NCI-H146 treated with DMSO at 0.1 percent for 48 hours (cell line): Measurements from ENCODE around the gene EPHA3.

ENCODE experiments used
- DNase-seq: peaks from one replicate; lab custom pipeline; 2025; ENCODE audit not compliant: unreplicated experiment; lab: John Stamatoyannopoulos, UW

The EPHA3 gene

GRCh38 chr3:89227218-89227617 lies 119.8 kb downstream of the EPHA3 start:
- DNase-seq: no peak

- DNase-seq: no peak
Measured at GRCh38 chr3:89227634-89228033, 120.2 kb downstream of the EPHA3 start.

GRCh38 chr3:89232155-89232554 lies 124.7 kb downstream of the EPHA3 start:
- no peak for DNase-seq

- DNase-seq: no peak
Measured at GRCh38 chr3:89234620-89235019, 127.2 kb downstream of the EPHA3 start.

GRCh38 chr3:89238846-89239245 lies 131.4 kb downstream of the EPHA3 start:
- DNase-seq: no peak

- DNase-seq: no peak
Measured at GRCh38 chr3:89239774-89240173, 132.4 kb downstream of the EPHA3 start.

GRCh38 chr3:89245612-89246011 lies 138.2 kb downstream of the EPHA3 start:
- DNase-seq: no peak

GRCh38 chr3:89246326-89246725 lies 138.9 kb downstream of the EPHA3 start:
- no peak for DNase-seq

- DNase-seq: no peak
Measured at GRCh38 chr3:89250742-89251141, 143.3 kb downstream of the EPHA3 start.

GRCh38 chr3:89252016-89252415 lies 144.6 kb downstream of the EPHA3 start:
- DNase-seq: no peak

- DNase-seq: no peak
Measured at GRCh38 chr3:89252860-89253259, 145.4 kb downstream of the EPHA3 start.

- no peak for DNase-seq
Measured at GRCh38 chr3:89256395-89256794, 149.0 kb downstream of the EPHA3 start.

GRCh38 chr3:89256882-89257281 lies 149.5 kb downstream of the EPHA3 start:
- peak; percentile 6 for DNase-seq

GRCh38 chr3:89260721-89261120 lies 153.3 kb downstream of the EPHA3 start:
- no peak for DNase-seq

GRCh38 chr3:89261673-89262072 lies 154.3 kb downstream of the EPHA3 start:
- no peak for DNase-seq

GRCh38 chr3:89262309-89262929 lies 155.0 kb downstream of the EPHA3 start:
- no peak for DNase-seq

- no peak for DNase-seq
Measured at GRCh38 chr3:89264037-89264560, 156.7 kb downstream of the EPHA3 start.

GRCh38 chr3:89266074-89266473 lies 158.7 kb downstream of the EPHA3 start:
- DNase-seq: no peak

GRCh38 chr3:89268059-89268458 lies 160.6 kb downstream of the EPHA3 start:
- no peak for DNase-seq

- no peak for DNase-seq
Measured at GRCh38 chr3:89270201-89270600, 162.8 kb downstream of the EPHA3 start.

- DNase-seq: no peak
Measured at GRCh38 chr3:89275001-89275400, 167.6 kb downstream of the EPHA3 start.

- no peak for DNase-seq
Measured at GRCh38 chr3:89276116-89276515, 168.7 kb downstream of the EPHA3 start.

GRCh38 chr3:89278302-89279025 lies 171.0 kb downstream of the EPHA3 start:
- no peak for DNase-seq
